Measurements from ENCODE around the gene CCNG2.

- TF ChIP-seq CTCF (IDR thresholded peaks at IDR 0.05; ENCODE audit: low read depth, low read length, missing input control) (no peak), EGR1 (IDR thresholded peaks at IDR 0.05; ENCODE audit: low read depth in 2 of 2) (no peak), ZBTB33 (IDR thresholded peaks at IDR 0.05) (no peak), GABPA (IDR thresholded peaks at IDR 0.05 in 1 of 2, conservative IDR thresholded peaks at IDR 0.05 in 1 of 2) (no peak), RXRA (IDR thresholded peaks at IDR 0.05) (no peak), REST (IDR thresholded peaks at IDR 0.05) (no peak)
Observed at GRCh38 chr4:77215107-77215506, 58.1 kb downstream of the CCNG2 start.
